Stimulated activated memory B cell treated with anti-CD40 and anti-IgM and Interleukin-4, amounts not matched to agents 10 μg/mL and 1 μg/mL and 100 μg/mL, for 72 hours (primary cell): Measurements from ENCODE around the gene P4HA3.

Experiments used
- ATAC-seq: fragments of 150-1000 bp; cut with Tn5 transposase; 2 replicates; pipeline ENCODE4 v1.10.0; 2021
- H3K27ac Mint-ChIP-seq: one replicate; pipeline ENCODE4 v1.8.0; 2022; ENCODE audit warnings: mild to moderate bottlenecking, mixed read lengths
- H3K27me3 Mint-ChIP-seq: one replicate; pipeline ENCODE4 v1.8.0; 2022; ENCODE audit warnings: mixed read lengths
- H3K36me3 Mint-ChIP-seq: one replicate; pipeline ENCODE4 v1.8.0; 2022; ENCODE audit warnings: mixed read lengths
- H3K4me1 Mint-ChIP-seq: one replicate; pipeline ENCODE4 v1.8.0; 2022; ENCODE audit warnings: mixed read lengths
- H3K4me3 Mint-ChIP-seq: one replicate; pipeline ENCODE4 v1.8.0; 2022; ENCODE audit warnings: mild to moderate bottlenecking, moderate library complexity, mixed read lengths
- H3K9me3 Mint-ChIP-seq: one replicate; pipeline ENCODE4 v1.8.0; 2022; ENCODE audit warnings: mixed read lengths

Gene P4HA3

GRCh38 chr11:74288911-74289310 is 22.5 kb downstream of the P4HA3 start:
- H3K4me3 Mint-ChIP-seq: no peak overlapping the region
- peaks cover 21% of the 10 kb centered on the region for H3K27me3 Mint-ChIP-seq
- no peak overlapping the region for H3K27ac Mint-ChIP-seq
- H3K4me1 Mint-ChIP-seq: no peaks in the 10 kb centered on the region
- H3K36me3 Mint-ChIP-seq: peaks cover under 1% of the 10 kb centered on the region
- H3K9me3 Mint-ChIP-seq: peaks cover under 1% of the 10 kb centered on the region
- no peak for ATAC-seq

DNA sequence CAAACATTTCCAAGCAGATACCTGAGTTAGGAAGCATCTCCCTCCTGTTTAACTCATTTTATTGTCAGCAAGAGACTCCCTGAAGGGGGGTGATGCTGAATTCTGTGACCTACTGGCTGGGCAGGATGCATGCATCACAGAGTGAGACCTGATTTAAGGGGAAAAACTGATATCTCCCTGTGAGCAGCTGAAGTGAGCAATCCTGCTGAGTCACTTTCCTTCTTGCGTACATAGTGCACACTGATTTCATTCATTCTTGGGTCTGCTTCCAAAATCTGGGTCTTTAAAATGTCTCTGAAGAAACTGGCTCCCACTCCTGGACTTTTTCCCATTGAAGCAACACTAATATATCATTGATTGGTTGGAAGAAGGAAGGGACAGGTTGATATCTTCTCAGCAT is 23.3 kb downstream of the P4HA3 start:
- Mint-ChIP-seq H3K9me3 (no peaks in the 10 kb centered on the region), H3K27ac (no peak overlapping the region)
- ATAC-seq: no peak

GRCh38 chr11:74284466-74284865 is 27.0 kb downstream of the P4HA3 start:
- Mint-ChIP-seq H3K27me3 (no peaks in the 10 kb centered on the region), H3K27ac (no peak overlapping the region), H3K4me3 (no peak overlapping the region), H3K36me3 (no peaks in the 10 kb centered on the region), H3K9me3 (no peaks in the 10 kb centered on the region), H3K4me1 (no peaks in the 10 kb centered on the region)
- no peak for ATAC-seq

More for the DNA sequence above, 23.3 kb downstream of the P4HA3 start:
- H3K4me1 Mint-ChIP-seq: no peaks in the 10 kb centered on the region
- no peaks in the 10 kb centered on the region for H3K36me3 Mint-ChIP-seq
- H3K4me3 Mint-ChIP-seq: no peak overlapping the region
- H3K27me3 Mint-ChIP-seq: peaks cover 14% of the 10 kb centered on the region

DNA sequence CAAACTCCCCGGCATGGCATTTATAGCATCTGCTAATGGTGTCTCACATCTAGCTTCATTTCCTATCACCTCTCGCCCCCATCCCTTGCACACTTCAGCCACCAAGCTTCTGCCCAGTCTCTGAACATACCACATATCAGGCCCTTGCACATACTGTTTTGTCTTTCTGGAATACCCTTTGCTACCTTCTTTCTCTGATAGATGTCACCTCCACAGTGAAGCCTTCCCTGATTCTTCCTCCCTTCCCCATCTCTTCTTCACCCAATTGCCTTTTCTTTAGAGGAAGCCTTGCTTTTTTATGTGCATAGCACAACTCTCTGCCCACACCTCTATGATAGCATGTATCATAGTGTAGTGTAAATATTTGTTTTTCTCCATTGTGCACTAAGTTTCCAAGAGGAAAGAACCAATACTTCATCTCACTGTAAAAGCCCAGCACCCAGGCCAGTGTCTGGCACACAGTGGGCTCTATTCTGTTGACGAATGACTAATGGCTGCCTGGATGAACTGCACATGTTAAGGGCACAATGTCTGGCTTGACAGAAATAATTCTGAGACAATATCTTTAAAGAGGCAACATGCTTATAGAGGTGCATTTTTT is 27.8 kb downstream of the P4HA3 start:
- no peak overlapping the region for H3K27ac Mint-ChIP-seq
- H3K27me3 Mint-ChIP-seq: no peaks in the 10 kb centered on the region
- H3K4me3 Mint-ChIP-seq: no peak overlapping the region
- ATAC-seq: no peak
- H3K9me3 Mint-ChIP-seq: no peaks in the 10 kb centered on the region
- no peaks in the 10 kb centered on the region for H3K36me3 Mint-ChIP-seq
- no peaks in the 10 kb centered on the region for H3K4me1 Mint-ChIP-seq

DNA sequence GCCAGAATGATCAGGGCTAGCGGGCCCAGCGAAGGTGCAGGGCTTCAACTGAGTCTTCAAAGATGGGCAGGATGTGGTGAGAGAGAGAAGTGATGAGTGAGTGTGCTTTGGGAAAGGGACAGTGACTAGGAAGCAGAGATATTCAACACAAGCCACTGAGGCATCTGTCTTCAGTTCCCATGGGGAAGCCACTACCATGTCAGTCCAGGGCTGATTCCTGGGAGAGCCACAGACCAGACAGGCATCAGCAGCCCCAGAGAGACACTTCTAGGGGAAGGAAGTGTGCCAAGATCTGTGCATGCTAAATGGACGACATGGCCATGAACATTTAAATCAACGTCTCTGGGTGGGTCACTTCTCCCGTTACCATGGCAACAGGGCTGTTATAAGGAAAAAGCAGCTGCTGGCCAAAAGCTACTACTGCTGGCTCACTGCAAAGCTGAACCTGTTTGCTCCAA is 28.5 kb downstream of the P4HA3 start:
- Mint-ChIP-seq H3K9me3 (no peaks in the 10 kb centered on the region), H3K36me3 (no peaks in the 10 kb centered on the region), H3K27ac (no peak overlapping the region), H3K4me1 (no peaks in the 10 kb centered on the region), H3K4me3 (no peak overlapping the region), H3K27me3 (no peaks in the 10 kb centered on the region)
- ATAC-seq: no peak

DNA sequence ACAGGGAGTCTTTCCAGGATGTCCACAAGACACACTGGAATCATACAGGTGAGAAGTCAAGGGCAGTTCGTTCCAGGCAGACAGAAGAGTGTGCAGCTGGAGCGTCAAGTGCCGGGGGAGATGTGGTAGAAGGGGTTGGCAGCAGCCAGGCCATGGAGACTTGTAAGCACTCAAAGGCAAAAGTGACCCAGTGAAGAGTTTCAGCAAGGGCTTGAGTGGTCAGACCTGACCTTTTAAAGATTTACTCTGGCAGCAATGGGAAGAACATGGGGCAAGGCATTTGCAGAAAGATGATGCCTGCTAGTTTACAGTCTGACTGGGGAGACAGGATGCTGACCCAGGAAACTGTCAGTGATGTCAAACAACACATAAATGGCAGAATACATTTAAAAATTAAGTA is 29.0 kb downstream of the P4HA3 start:
- H3K27ac Mint-ChIP-seq: no peak overlapping the region
- no peak for ATAC-seq
- H3K27me3 Mint-ChIP-seq: no peaks in the 10 kb centered on the region
- H3K9me3 Mint-ChIP-seq: no peaks in the 10 kb centered on the region
- no peaks in the 10 kb centered on the region for H3K36me3 Mint-ChIP-seq
- H3K4me3 Mint-ChIP-seq: no peak overlapping the region
- no peaks in the 10 kb centered on the region for H3K4me1 Mint-ChIP-seq

GRCh38 chr11:74280494-74280893 is 30.9 kb downstream of the P4HA3 start:
- Mint-ChIP-seq H3K9me3 (no peaks in the 10 kb centered on the region), H3K27me3 (peaks cover 4% of the 10 kb centered on the region), H3K27ac (no peak overlapping the region), H3K36me3 (no peaks in the 10 kb centered on the region), H3K4me1 (no peaks in the 10 kb centered on the region), H3K4me3 (no peak overlapping the region)
- no peak for ATAC-seq

- Mint-ChIP-seq H3K4me3 (no peak overlapping the region), H3K4me1 (no peaks in the 10 kb centered on the region), H3K36me3 (no peaks in the 10 kb centered on the region), H3K9me3 (no peaks in the 10 kb centered on the region), H3K27ac (no peak overlapping the region), H3K27me3 (peaks cover 9% of the 10 kb centered on the region)
- no peak for ATAC-seq
Observed at GRCh38 chr11:74279256-74279655, 32.2 kb downstream of the P4HA3 start.

DNA sequence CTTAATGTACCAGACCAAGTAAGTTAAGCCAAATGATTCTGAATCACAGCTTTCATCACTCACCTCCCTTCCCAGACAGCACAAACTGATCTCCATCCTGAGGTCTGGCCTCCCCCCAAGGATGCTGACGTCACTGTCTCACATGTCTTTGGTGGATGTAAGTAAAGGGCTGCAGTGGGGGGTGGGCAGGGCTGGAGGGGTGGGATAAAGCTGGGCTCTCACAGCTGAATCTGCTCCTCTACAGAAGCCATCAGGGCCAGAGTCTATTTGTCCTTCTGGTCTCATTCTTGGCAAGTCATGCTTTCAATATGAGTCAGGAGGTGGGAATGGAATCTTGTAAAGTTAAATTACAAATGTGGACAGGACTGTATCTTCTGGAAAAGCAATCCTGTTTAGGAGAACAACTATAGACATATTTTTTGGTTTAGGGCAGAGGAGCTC is 32.7 kb downstream of the P4HA3 start:
- Mint-ChIP-seq H3K9me3 (no peaks in the 10 kb centered on the region), H3K4me1 (no peaks in the 10 kb centered on the region)
- no peak for ATAC-seq

DNA sequence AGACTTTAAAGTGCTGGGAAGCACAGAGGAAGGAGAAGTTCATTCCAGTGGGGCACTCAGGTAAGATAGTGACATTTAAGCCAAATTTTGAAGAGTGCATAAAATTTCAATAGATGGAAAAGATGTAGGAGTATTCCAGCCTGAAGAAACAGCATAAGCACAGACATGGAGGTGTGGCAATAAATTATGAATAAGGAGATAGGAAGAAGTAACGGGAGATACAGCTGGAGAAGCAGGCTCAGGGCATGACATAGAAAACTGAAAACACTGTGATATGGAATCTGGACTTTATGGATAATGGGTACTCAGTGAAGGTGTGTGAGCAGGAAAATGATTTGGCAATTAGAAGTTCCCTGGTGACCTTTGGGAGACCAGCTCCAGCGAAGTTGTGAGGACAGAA is 33.3 kb downstream of the P4HA3 start:
- no peaks in the 10 kb centered on the region for H3K9me3 Mint-ChIP-seq
- no peak overlapping the region for H3K27ac Mint-ChIP-seq
- H3K4me1 Mint-ChIP-seq: no peaks in the 10 kb centered on the region
- peaks cover 13% of the 10 kb centered on the region for H3K27me3 Mint-ChIP-seq
- H3K4me3 Mint-ChIP-seq: no peak overlapping the region
- no peak for ATAC-seq
- no peaks in the 10 kb centered on the region for H3K36me3 Mint-ChIP-seq

More for the DNA sequence above, 32.7 kb downstream of the P4HA3 start:
- no peaks in the 10 kb centered on the region for H3K36me3 Mint-ChIP-seq
- no peak overlapping the region for H3K27ac Mint-ChIP-seq
- peaks cover 9% of the 10 kb centered on the region for H3K27me3 Mint-ChIP-seq
- no peak overlapping the region for H3K4me3 Mint-ChIP-seq

DNA sequence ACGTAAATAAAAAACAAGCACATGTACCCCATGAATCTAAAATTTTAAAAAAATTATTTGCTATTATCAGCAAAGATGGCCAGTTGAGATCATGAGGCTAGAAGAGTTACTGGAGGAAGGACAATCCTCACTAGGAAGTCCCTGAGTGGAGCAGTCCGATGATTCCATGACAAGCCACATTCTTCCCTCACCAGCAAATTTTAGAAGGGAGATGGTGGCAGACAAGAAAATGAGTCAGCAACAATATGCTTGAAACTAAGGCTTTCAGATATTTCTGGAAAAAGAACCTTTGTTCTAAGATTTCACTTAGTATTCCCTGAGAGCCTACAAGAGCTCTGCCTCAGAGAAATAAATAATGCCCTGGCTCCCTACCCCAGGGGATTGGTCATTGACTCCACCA is 34.9 kb downstream of the P4HA3 start:
- Mint-ChIP-seq H3K27ac (no peak overlapping the region), H3K36me3 (no peaks in the 10 kb centered on the region), H3K9me3 (no peaks in the 10 kb centered on the region), H3K4me1 (no peaks in the 10 kb centered on the region), H3K27me3 (peaks cover 24% of the 10 kb centered on the region), H3K4me3 (no peak overlapping the region)
- no peak for ATAC-seq

DNA sequence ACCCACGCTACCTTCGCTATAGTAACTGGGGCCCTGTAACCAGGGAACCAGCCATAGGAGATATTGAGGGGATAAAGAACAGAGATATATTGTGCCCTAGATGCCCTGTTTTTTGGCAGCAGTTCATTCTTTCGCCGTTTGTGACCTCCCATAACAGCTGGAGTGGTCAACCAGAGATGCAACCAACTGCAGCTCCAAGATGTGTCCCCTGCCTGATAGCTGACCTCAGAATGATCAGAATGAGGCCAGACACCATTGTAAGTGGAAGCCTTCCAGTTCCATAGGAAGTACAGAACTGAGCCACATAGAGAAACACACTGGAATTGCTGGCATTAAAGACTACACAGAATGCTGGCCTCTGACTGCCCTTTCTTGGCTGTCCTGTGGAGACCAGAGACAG is 39.2 kb downstream of the P4HA3 start:
- ATAC-seq: no peak
- H3K4me3 Mint-ChIP-seq: no peak overlapping the region
- no peak overlapping the region for H3K27ac Mint-ChIP-seq
- H3K4me1 Mint-ChIP-seq: no peaks in the 10 kb centered on the region
- no peaks in the 10 kb centered on the region for H3K9me3 Mint-ChIP-seq
- no peaks in the 10 kb centered on the region for H3K36me3 Mint-ChIP-seq
- H3K27me3 Mint-ChIP-seq: peaks cover 45% of the 10 kb centered on the region

GRCh38 chr11:74269161-74269811 is 42.2 kb downstream of the P4HA3 start:
- no peaks in the 10 kb centered on the region for H3K36me3 Mint-ChIP-seq
- H3K27me3 Mint-ChIP-seq: peaks cover 36% of the 10 kb centered on the region
- no peak for ATAC-seq
- H3K4me3 Mint-ChIP-seq: no peak overlapping the region
- H3K27ac Mint-ChIP-seq: no peak overlapping the region
- no peaks in the 10 kb centered on the region for H3K9me3 Mint-ChIP-seq
- no peaks in the 10 kb centered on the region for H3K4me1 Mint-ChIP-seq

DNA sequence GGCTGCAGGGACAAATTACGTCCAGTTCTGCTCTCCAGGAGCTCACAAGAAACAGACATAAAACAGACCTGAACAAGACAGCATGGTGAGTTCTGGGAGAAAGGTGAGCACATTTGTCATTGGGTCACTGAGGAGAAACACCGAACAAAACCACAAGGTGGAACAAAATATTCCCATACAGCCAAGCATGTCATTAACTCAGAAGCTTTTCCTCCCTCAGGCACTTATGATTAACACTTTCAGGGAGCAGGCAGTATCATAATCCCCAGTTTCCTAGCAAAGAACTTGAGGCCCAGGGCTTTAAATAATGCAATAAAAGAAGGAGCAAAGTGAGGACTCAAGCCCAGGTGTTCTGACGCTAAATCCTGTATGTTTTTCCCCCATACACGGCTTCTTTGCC is 43.0 kb downstream of the P4HA3 start:
- no peaks in the 10 kb centered on the region for H3K9me3 Mint-ChIP-seq

DNA sequence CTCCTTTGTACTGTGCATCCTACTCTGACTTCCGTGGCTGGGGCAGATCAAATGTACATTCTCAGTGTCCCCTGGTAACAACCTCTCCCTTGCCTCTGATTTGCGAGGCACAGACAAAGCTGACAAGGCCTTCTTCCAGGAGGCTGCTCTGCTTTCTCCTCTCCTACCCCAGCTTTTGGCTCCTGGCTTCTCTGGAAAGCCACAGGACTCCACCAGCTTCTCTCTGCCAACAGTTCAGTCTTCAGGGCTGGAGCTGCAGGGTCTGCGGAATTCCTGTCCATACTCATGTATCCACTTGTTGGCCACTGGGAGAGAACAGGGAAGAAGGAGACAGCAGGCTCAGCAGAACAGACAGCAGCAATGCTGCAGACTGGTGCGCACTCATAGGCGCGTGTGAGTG is 44.4 kb downstream of the P4HA3 start:
- Mint-ChIP-seq H3K27ac (no peak overlapping the region), H3K4me1 (no peaks in the 10 kb centered on the region), H3K9me3 (no peaks in the 10 kb centered on the region), H3K27me3 (peaks cover 38% of the 10 kb centered on the region), H3K36me3 (no peaks in the 10 kb centered on the region), H3K4me3 (no peak overlapping the region)
- ATAC-seq: no peak

More for the DNA sequence above, 43.0 kb downstream of the P4HA3 start:
- ATAC-seq: no peak
- no peaks in the 10 kb centered on the region for H3K36me3 Mint-ChIP-seq
- no peak overlapping the region for H3K27ac Mint-ChIP-seq
- no peak overlapping the region for H3K4me3 Mint-ChIP-seq
- H3K4me1 Mint-ChIP-seq: no peaks in the 10 kb centered on the region
- peaks cover 35% of the 10 kb centered on the region for H3K27me3 Mint-ChIP-seq

GRCh38 chr11:74265256-74265655 is 46.2 kb downstream of the P4HA3 start:
- H3K27me3 Mint-ChIP-seq: peaks cover 28% of the 10 kb centered on the region
- H3K27ac Mint-ChIP-seq: no peak overlapping the region
- no peak for ATAC-seq
- H3K36me3 Mint-ChIP-seq: no peaks in the 10 kb centered on the region
- no peak overlapping the region for H3K4me3 Mint-ChIP-seq
- H3K9me3 Mint-ChIP-seq: peaks cover 4% of the 10 kb centered on the region
- H3K4me1 Mint-ChIP-seq: no peaks in the 10 kb centered on the region
